Left lobe of liver (tissue), 2 donors: ENCODE measurements around the gene GPR137. TPM values are rescaled to one million over a fixed set of nuclear protein-coding genes. Genes with fewer than 3 reads are reported as not detected.
"Not testable (repeated sequence)": the region's sequence is repeated elsewhere in the genome, so short reads cannot be mapped to it uniquely, and the experiment has no call there.

ENCODE experiments used
- ATAC-seq: fragments of 200-7000 bp; cut with Tn5 transposase; one replicate; pipeline ENCODE4 v1.9.1; 2020; ENCODE audit warnings: mild to moderate bottlenecking, moderate library complexity
- DNase-seq: peaks from one replicate; pipeline ENCODE4 v3.0.0-alpha.2; 2020; ENCODE audit warnings: low spot score
- total RNA-seq: library from RNA; stranded (reverse); gene quantifications from one replicate; pipeline ENCODE4 v1.2.1, GENCODE V29; 2021
- donor health status: DM: no; HTN: no; CAD: no; lungs with moderate emphysema.
- donor health status: DM: no; HTN: yes; CAD: no.

GPR137 gene
- total RNA-seq = 26.8 TPM

GRCh38 chr11:64284962-64285884 is at the start of gene GPR137:
Gene GPR137, plus strand, starts transcription at chr11:64285848. Its CDS starts 677 bp downstream, at chr11:64286525.
- peak; percentile 90 for DNase-seq
- ATAC-seq = peak; percentile 77

- ATAC-seq = peak; percentile 41
- peak; percentile 97 for DNase-seq
Measured at GRCh38 chr11:64237484-64237951, 48.1 kb upstream of the GPR137 start.

GRCh38 chr11:64238076-64238475 is 47.6 kb upstream of the GPR137 start:
- ATAC-seq (no peak), DNase-seq (no peak)

GRCh38 chr11:64238999-64239398 is 46.6 kb upstream of the GPR137 start:
- no peak for ATAC-seq
- no peak for DNase-seq

GRCh38 chr11:64239662-64240434 is 45.8 kb upstream of the GPR137 start:
- DNase-seq = no peak
- ATAC-seq = no peak

GRCh38 chr11:64240435-64241240 is 45.0 kb upstream of the GPR137 start, which contains the start of gene FKBP2:
Gene FKBP2, plus strand, starts transcription at chr11:64241095. Its CDS starts 1,293 bp downstream, at chr11:64242388.
- DNase-seq (peak; percentile 99), ATAC-seq (peak; percentile 64)

- peak; percentile 100 for DNase-seq
- peak; percentile 78 for ATAC-seq
Measured at GRCh38 chr11:64241241-64241490, 44.5 kb upstream of the GPR137 start.

- ATAC-seq (peak; percentile 26), DNase-seq (peak; percentile 77)
Measured at GRCh38 chr11:64241491-64242374, 43.9 kb upstream of the GPR137 start.

GRCh38 chr11:64243236-64243854 is 42.3 kb upstream of the GPR137 start:
- ATAC-seq = no peak
- no peak for DNase-seq

- ATAC-seq (no peak), DNase-seq (no peak)
Measured at GRCh38 chr11:64244107-64244506, 41.5 kb upstream of the GPR137 start.

- ATAC-seq = no peak
Measured at GRCh38 chr11:64244966-64245365, 40.7 kb upstream of the GPR137 start.

GRCh38 chr11:64245401-64245796 is 40.2 kb upstream of the GPR137 start:
- ATAC-seq = no peak
- DNase-seq = peak; percentile 68

More at GRCh38 chr11:64244966-64245365, 40.7 kb upstream of the GPR137 start:
- DNase-seq = no peak

- ATAC-seq (peak; percentile 3), DNase-seq (peak; percentile 67)
Measured at GRCh38 chr11:64245797-64246620, 39.6 kb upstream of the GPR137 start.

- ATAC-seq, DNase-seq: not testable (repeated sequence)
Measured at GRCh38 chr11:64246621-64246870, 39.1 kb upstream of the GPR137 start.

GRCh38 chr11:64246871-64247728 is 38.5 kb upstream of the GPR137 start, which contains the start of gene PPP1R14B:
Gene PPP1R14B, minus strand, starts transcription at chr11:64246943. Its CDS starts 270 bp downstream, at chr11:64246673.
- peak; percentile 72 for ATAC-seq
- DNase-seq = peak; percentile 92

- DNase-seq = no peak
- peak; percentile 1 for ATAC-seq
Measured at GRCh38 chr11:64247729-64248531, 37.7 kb upstream of the GPR137 start.

GRCh38 chr11:64248578-64248977 is 37.1 kb upstream of the GPR137 start:
- no peak for ATAC-seq

More at GRCh38 chr11:64248578-64248977, 37.1 kb upstream of the GPR137 start:
- DNase-seq = no peak
